Fibroblast of lung (primary cell): Measurements from ENCODE around the gene AATF.

Source experiments
- CTCF ChIP-seq, 2 donors: IDR thresholded peaks in 1 of 2; conservative IDR thresholded peaks in 1 of 2; 1 replicate in 1 of 2; 2 replicates in 1 of 2; pipeline ENCODE4 v1.5.1; 2011 to 2012; ENCODE audit warnings: low read length in 2 of 2, control low read depth in 1 of 2, inconsistent platforms in 1 of 2, low read depth in 1 of 2, mild to moderate bottlenecking in 1 of 2
- EZH2 ChIP-seq: IDR thresholded peaks from 2 replicates; pipeline ENCODE4 v1.5.1; 2012; ENCODE audit warnings: low read length, control low read depth, mild to moderate bottlenecking; ENCODE audit errors: missing control alignments

DNA sequence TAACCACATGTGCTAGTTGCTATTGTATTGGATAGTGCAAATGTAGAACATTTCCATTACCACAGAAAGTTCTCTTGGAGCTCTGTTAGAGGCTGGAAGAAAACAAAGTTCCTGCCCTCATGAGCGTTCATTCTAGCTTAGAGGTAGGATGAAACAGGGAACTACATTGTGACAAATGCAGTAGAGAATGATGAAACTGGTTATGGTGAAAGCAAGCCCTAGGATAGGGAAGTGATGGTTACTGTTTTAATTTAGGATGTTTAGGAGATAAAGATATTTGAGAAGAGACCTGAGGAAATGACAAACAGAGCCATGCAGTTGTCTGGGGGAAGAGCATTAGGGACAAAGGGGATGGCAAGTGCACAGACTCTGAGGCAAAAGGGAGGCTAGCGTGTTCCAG, 50.7 kb downstream of the AATF start:
- no peak for TF ChIP-seq CTCF (conservative IDR thresholded peaks at IDR 0.05 in 1 of 2, IDR thresholded peaks at IDR 0.05 in 1 of 2; ENCODE audit: low read depth in 1 of 2, low read length in 2 of 2)
- TF ChIP-seq EZH2: no peak
